HG02840 (cell line): ENCODE results near the gene LSM4.
"Not testable (repeated sequence)": the region's sequence is repeated elsewhere in the genome, so short reads cannot be mapped to it uniquely, and the experiment has no call there.

Source experiments
- ATAC-seq: cut with Tn5 transposase; IDR thresholded peaks from one replicate; pipeline ENCODE4 v1.9.1; 2021; ENCODE audit warnings: mild to moderate bottlenecking, moderate library complexity, moderate number of reproducible peaks; ENCODE audit not compliant: unreplicated experiment, low FRiP score

LSM4 gene

GRCh38 chr19:18342090-18342632 is 19.3 kb upstream of the LSM4 start:
- ATAC-seq, result no peak

DNA sequence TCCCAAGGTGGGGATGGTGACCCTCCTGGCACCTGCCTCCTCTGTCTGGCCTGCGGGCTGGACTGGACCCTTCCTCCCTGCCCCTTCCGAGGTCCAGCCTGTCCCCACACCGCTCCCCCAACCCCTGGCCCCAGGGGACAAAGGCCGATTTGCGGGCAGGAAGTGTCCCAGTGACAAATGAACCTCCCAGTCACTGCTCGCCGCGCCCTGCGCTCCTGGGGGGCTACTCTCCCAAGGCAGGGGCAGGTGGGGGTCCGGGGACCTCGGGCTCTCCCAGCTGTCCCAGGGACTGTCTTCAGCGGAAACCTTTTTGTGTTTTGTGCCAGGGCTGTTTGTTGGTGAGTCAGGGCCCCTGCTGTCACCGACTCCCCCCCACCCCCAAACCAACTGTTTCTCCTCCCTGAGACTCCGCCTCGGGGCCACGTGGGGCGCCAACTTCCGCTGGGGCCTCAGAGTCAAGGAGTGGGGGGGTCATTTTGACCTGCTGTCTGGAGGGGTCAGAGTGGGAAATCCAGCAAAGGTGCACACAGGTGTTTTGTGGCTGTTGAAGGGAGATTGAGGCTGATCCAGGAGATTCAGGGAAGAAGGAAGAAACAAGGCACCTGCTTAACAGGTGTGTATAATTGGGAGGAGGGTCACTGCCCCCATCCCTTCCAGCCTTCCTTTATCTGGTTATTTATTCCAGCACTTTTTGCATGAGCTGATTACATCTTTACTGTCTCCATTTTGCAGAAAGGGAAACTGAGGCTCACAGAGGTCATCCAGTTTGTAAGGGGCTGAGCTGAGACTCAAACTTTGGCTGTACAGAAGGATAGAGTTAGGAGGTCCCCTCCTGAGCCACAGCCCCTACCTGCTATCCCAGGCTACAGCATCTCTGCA is 18.4 kb upstream of the LSM4 start:
- ATAC-seq, result no peak

- peak; percentile 50 for ATAC-seq
Observed at GRCh38 chr19:18340190-18340989, 17.5 kb upstream of the LSM4 start, which contains the start of gene PGPEP1. PGPEP1 (plus strand) TSS chr19:18340598; CDS start chr19:18340682, 84 bp downstream.

DNA sequence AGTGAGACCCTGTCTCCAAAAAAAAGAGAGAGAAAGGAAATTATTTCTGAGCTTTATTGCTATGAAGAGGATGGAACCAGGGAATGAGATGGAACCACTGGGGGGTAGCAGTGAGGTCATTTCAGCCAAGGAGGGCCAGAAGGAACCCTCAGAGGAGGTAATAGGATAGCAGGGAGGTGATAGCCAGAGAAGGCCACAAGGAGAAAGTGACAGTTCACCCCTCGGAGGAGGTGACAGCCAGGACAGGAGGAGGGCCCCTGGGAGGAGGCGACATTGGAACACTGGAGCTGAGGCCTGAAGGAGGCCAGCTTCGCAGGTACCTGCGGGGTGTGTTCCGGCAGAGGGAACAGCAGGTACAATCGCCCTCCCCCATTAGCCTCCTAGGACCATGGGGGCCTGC is 16.8 kb upstream of the LSM4 start:
- no peak for ATAC-seq

DNA sequence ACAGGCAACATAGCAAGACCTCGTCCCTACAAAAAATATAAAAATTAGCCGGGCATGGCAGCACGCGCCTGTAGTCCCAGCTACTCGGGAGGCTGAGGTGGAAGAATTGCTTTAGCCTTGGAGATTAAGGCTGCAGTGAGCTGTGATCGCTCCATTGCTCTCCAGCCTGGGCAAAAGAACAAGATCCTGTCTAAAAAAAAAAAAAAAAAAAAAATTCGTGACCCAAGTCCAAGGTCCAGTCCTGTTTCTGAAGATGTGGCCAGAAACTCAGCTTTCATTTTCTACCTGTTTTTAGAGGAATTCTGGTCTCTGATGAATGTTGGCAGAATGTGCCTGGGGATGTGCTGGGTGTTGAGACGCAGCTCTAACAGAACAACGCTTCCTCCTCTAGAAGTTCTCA is 15.7 kb upstream of the LSM4 start:
- no peak for ATAC-seq

GRCh38 chr19:18336121-18336520 is 13.2 kb upstream of the LSM4 start:
- ATAC-seq, result no peak

GRCh38 chr19:18333680-18334079 is 10.8 kb upstream of the LSM4 start:
- no peak for ATAC-seq

- ATAC-seq, result no peak
Observed at GRCh38 chr19:18332917-18333530, 10.1 kb upstream of the LSM4 start.

- no peak for ATAC-seq
Observed at GRCh38 chr19:18330868-18331267, 8.0 kb upstream of the LSM4 start.

GRCh38 chr19:18329035-18329376 is 6.1 kb upstream of the LSM4 start:
- ATAC-seq, result no peak

DNA sequence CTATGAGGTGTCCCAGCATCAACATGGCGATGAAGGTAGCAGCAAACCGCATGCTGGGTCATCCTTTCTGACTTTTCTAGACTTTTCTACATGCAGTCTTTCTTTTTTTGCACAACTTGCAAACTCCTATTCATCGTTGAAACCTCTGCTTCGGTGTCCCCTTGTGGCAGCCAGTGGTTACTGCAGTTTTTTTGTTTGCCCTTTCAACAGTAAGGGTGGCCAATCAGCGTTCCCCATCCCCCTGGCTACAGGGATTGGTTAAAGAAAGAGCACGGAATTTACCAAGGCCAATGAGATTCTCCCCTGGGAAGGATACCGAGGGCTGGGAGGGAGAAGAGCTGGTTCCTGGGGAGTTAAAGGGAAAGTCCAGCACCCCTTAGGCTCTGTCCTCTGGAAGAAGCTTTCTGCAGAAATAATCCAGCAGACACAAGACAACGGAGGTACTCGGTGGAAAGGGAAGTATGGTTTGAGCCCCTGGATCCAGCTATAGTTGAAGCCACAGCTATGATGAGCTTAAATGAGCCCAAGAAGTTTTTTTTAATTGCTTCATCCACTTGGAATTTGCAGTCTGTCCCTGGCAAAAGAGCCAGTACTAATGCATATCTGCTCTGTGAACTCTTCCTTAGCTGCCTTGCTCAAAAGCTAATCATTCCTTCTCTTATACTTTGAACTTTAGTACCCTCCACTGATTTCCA is 5.6 kb upstream of the LSM4 start:
- peak; percentile 67 for ATAC-seq

DNA sequence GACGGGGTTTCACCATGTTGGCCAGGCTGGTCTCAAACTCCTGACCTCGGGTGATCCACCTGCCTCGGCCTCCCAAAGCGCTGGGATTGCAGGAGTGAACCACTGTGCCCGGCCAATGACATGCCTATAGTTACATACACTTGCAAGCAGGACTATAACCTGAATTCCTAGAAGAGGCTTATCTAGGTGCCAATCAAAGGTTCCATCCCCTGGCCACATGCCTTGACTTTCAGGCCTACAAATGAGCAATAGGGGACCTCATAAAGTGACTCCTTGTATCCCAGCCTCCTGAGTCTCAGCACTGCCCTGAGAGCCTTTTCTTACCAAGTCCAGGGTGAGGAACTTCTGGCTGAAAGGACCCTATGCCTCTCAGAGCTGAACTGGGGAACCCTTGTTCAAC is 3.9 kb upstream of the LSM4 start:
- ATAC-seq, result no peak

DNA sequence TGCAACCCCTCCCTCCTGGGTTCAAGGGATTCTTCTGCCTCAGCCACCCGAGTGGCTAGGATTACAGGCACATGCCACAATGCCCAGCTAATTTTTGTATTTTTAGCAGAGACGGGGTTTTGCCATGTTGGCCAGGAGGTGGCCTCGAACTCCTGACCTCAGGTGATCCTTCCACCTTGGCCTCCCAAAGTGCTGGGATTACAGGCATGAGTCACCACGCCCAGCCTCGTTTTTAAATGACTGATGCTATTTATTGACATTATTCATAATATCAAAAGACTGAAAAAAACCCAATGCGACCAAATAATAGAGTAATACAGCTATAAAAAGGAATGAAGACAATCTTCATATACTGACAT is 1.5 kb upstream of the LSM4 start:
- ATAC-seq, result not testable (repeated sequence)

- ATAC-seq, result no peak
Observed at GRCh38 chr19:18322318-18322758, 538 bp downstream of the LSM4 start.

DNA sequence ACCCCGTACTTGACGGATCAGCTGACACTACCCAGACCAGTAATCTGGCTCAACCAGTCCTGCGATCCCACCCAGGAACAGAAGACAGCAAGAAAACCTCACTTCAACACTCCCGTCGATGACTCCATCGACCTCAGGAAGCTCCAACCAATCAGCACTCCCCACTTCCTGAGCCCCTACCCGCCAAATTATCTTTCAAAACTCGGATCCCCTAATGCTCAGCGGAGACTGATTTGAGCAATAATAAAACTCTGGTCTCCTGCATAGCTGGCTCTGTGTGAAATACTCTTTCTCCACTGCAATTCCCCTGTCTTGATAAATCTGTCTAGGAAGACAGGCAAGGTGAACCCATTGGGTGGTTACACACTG is 1.2 kb downstream of the LSM4 start:
- ATAC-seq, result no peak

DNA sequence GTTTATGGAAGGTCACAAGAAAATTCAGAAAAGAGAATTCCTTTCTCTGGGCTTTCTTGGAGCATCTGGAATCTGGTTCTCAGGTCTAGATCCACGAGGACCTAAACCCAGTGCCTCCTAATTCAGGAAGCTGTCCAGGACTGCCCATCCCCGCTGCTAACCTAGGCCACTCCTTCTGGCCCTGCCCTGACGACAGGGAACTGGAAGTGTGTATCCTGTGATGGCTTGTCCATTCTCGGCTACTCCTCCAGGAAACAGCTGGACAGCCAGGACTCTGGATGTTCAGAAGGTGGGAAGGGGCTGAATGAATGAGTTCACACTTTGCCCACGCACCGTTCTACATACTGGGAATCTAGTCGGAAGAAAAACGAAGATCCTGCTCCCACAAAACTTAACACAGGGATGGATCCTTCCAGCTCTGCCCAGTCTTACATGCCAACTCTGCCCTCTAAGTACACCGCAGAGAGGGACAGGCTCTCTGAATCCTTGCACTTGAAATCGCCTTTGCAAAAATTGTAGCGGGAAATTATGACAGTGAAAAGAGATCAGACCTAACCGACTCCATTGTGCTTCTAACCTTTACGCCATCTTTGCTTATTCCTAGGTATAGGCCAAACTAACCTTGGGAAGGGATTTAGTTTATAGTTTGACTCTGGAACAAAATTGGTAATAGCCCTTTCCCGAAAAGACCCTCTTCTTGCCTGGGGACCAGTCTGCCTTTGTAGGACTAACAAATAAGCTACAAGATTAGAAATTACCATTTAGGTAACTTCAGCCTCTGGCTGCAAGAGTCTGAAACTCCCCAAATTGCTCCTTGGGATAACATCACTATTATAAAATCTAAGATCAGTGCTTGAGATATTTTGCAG is 1.8 kb downstream of the LSM4 start:
- no peak for ATAC-seq

- no peak for ATAC-seq
Observed at GRCh38 chr19:18319591-18320135, 3.2 kb downstream of the LSM4 start.

- no peak for ATAC-seq
Observed at GRCh38 chr19:18317961-18318800, 4.7 kb downstream of the LSM4 start.
